Esophagus muscularis mucosa (tissue), 4 donors: ENCODE measurements around the gene ERC2.

Experiments used
- EP300 ChIP-seq: sonication (generic); formaldehyde crosslinking; IDR thresholded peaks from one replicate; pipeline ENCODE4 v1.6.1; 2017; ENCODE audit warnings: antibody characterized with exemption
- POLR2A ChIP-seq: fragments of 450-650 bp; IDR thresholded peaks from one replicate; pipeline ENCODE4 v1.6.1; 2017; ENCODE audit warnings: antibody characterized with exemption, moderate library complexity, mild to moderate bottlenecking, low read depth
- POLR2AphosphoS5 ChIP-seq, 2 donors: sonication (generic); formaldehyde crosslinking; IDR thresholded peaks; one replicate each; pipeline ENCODE4 v1.6.1; 2017; ENCODE audit warnings: antibody characterized with exemption in 2 of 2
- TF ChIP-seq, protein P1 (sequence below), 3 experiments: fragments of 200-600 bp in 2 of 3; fragments of 450-650 bp in 1 of 3; sonication (generic) in 2 of 3; IDR thresholded peaks; one replicate each; pipeline ENCODE4 v1.5.1; 2017 to 2019; ENCODE audit warnings: antibody characterized with exemption in 3 of 3, mild to moderate bottlenecking in 2 of 3, moderate library complexity in 1 of 3

DNA sequence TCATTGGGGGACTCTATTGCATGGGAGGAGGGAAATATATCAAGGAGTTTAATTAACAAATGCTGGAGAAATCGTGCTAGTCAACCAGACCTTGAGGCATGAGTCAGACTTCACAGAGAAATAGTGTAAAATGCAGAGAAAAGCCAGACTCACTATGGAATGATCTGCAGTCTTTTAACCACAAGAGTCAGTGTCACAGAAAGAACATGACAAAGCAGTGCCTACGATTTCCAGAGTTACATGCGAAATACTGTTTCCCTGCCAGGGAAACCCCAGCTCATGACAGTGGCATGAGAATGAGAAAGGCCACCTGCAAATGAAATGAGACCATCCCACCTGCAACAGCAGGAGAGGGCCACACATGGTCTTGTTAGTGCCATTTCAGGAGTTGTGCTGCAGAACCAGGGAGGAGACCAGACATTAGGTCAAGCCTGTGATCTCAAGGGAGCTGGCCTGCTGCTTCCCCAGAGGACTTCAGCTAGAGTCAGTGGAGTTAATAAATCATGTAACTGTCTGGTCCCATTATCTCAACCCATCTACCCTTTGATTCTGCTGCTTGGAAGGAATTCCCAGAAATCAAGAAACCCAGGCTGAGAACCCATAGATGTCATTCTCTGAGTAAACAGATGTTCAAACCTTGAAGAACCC, 79.0 kb downstream of the ERC2 start:
- TF ChIP-seq, protein P1, sequence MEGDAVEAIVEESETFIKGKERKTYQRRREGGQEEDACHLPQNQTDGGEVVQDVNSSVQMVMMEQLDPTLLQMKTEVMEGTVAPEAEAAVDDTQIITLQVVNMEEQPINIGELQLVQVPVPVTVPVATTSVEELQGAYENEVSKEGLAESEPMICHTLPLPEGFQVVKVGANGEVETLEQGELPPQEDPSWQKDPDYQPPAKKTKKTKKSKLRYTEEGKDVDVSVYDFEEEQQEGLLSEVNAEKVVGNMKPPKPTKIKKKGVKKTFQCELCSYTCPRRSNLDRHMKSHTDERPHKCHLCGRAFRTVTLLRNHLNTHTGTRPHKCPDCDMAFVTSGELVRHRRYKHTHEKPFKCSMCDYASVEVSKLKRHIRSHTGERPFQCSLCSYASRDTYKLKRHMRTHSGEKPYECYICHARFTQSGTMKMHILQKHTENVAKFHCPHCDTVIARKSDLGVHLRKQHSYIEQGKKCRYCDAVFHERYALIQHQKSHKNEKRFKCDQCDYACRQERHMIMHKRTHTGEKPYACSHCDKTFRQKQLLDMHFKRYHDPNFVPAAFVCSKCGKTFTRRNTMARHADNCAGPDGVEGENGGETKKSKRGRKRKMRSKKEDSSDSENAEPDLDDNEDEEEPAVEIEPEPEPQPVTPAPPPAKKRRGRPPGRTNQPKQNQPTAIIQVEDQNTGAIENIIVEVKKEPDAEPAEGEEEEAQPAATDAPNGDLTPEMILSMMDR (IDR thresholded peaks at IDR 0.05), result no peak
- TF ChIP-seq EP300 (no peak), POLR2AphosphoS5 (IDR thresholded peaks at IDR 0.05) (no peak), POLR2A (no peak)
